GM12873 (cell line): Measurements from ENCODE around the gene SLC1A7.

Experiments
- CTCF ChIP-seq: IDR thresholded peaks from 2 replicates; pipeline ENCODE4 v1.5.1; 2012; ENCODE audit warnings: low read depth, mild to moderate bottlenecking, moderate library complexity, low read length, control low read depth; ENCODE audit not compliant: insufficient read depth; ENCODE audit errors: missing control alignments

Gene SLC1A7

GRCh38 chr1:53147174-53147573 is 4.7 kb upstream of the SLC1A7 start:
- no peak for TF ChIP-seq CTCF

GRCh38 chr1:53145942-53146708 is 3.7 kb upstream of the SLC1A7 start:
- TF ChIP-seq CTCF, result no peak

GRCh38 chr1:53145619-53145941 is 3.1 kb upstream of the SLC1A7 start:
- TF ChIP-seq CTCF, result no peak

- no peak for TF ChIP-seq CTCF
Measured at GRCh38 chr1:53145051-53145600, 2.7 kb upstream of the SLC1A7 start.

- no peak for TF ChIP-seq CTCF
Measured at GRCh38 chr1:53144201-53144600, 1.8 kb upstream of the SLC1A7 start.

GRCh38 chr1:53143527-53143926 is 1.1 kb upstream of the SLC1A7 start:
- TF ChIP-seq CTCF, result no peak

- TF ChIP-seq CTCF, result no peak
Measured at GRCh38 chr1:53141487-53142055, 867 bp downstream of the SLC1A7 start.
